K562 (cell line): Measurements from ENCODE around the gene SLC4A2. TPM values are rescaled to one million over a fixed set of nuclear protein-coding genes. Genes with fewer than 3 reads are reported as not detected.

ENCODE experiments used
- BCOR ChIP-seq: fragments of 450-650 bp; IDR thresholded peaks from 2 replicates; pipeline ENCODE4 v1.6.1; 2016
- BRD9 ChIP-seq: fragments of 450-650 bp; IDR thresholded peaks from 2 replicates; pipeline ENCODE4 v1.6.1; 2018; ENCODE audit warnings: low read depth; ENCODE audit not compliant: partially characterized antibody
- CBFA2T3 ChIP-seq: fragments of 450-650 bp; IDR thresholded peaks from 2 replicates; pipeline ENCODE4 v1.6.1; 2017
- CBX3 ChIP-seq, 2 experiments: IDR thresholded peaks; 1 replicate in 1 of 2; 2 replicates in 1 of 2; pipeline ENCODE4 v1.6.1; 2012; ENCODE audit warnings: inconsistent platforms in 2 of 2, low read length in 2 of 2, borderline replicate concordance in 1 of 2, control low read depth in 1 of 2
- GATAD2A ChIP-seq: fragments of 450-650 bp; IDR thresholded peaks from 2 replicates; pipeline ENCODE4 v1.6.1; 2017
- HINFP ChIP-seq: fragments of 450-650 bp; conservative IDR thresholded peaks from 2 replicates; pipeline ENCODE4 v1.6.1; 2016; ENCODE audit warnings: missing genetic modification characterization, low read depth, mild to moderate bottlenecking, control low read depth, missing compliant biosample characterization
- HMG20A ChIP-seq: fragments of 450-650 bp; formaldehyde crosslinking; conservative IDR thresholded peaks from 2 replicates; pipeline ENCODE4 v1.4.0; 2020; ENCODE audit warnings: mild to moderate bottlenecking, mixed read lengths
- ILK ChIP-seq: fragments of 450-650 bp; IDR thresholded peaks from 2 replicates; pipeline ENCODE4 v1.6.1; 2016; ENCODE audit warnings: missing genetic modification characterization, low read depth, mild to moderate bottlenecking, missing compliant biosample characterization, moderate library complexity, borderline replicate concordance
- JUND ChIP-seq, 2 experiments: IDR thresholded peaks; 2 replicates in 1 of 2; 3 replicates in 1 of 2; pipeline ENCODE4 v1.6.1; 2011; ENCODE audit warnings: borderline replicate concordance in 2 of 2, low read depth in 2 of 2, low read length in 2 of 2, improper control_type of control experiment in 1 of 2, missing biosample characterization in 1 of 2, missing genetic modification characterization in 1 of 2, missing genetic modification reagents in 1 of 2
- KDM2B ChIP-seq: fragments of 250-450 bp; sonication (Bioruptor Pico); IDR thresholded peaks from 2 replicates; pipeline ENCODE4 v1.8.0; 2021; ENCODE audit warnings: mild to moderate bottlenecking, moderate library complexity
- NBN ChIP-seq: fragments of 450-650 bp; IDR thresholded peaks from 2 replicates; pipeline ENCODE4 v1.6.1; 2016; ENCODE audit warnings: low read depth, mild to moderate bottlenecking
- NCOR1 ChIP-seq: fragments of 450-650 bp; IDR thresholded peaks from 2 replicates; pipeline ENCODE4 v1.6.1; 2016; ENCODE audit warnings: mild to moderate bottlenecking, moderate library complexity
- NKRF ChIP-seq: fragments of 450-650 bp; IDR thresholded peaks from 2 replicates; pipeline ENCODE4 v1.6.1; 2016; ENCODE audit warnings: borderline replicate concordance
- PREB ChIP-seq: sonication (generic); formaldehyde crosslinking; IDR thresholded peaks from 2 replicates; pipeline ENCODE4 v1.8.1; 2023; ENCODE audit warnings: mild to moderate bottlenecking, missing genetic modification reagents
- RBBP5 ChIP-seq: fragments of 200-600 bp; sonication (generic); IDR thresholded peaks from 2 replicates; pipeline ENCODE4 v1.6.1; 2012; ENCODE audit warnings: borderline replicate concordance, mild to moderate bottlenecking, low read length, control low read depth, inconsistent platforms; ENCODE audit not compliant: insufficient read depth, poor library complexity, severe bottlenecking
- ZBTB33 ChIP-seq: sonication (generic); formaldehyde crosslinking; IDR thresholded peaks from 2 replicates; pipeline ENCODE4 v1.8.1; 2023; ENCODE audit warnings: mild to moderate bottlenecking, missing genetic modification reagents
- ZNF316 ChIP-seq: fragments of 450-650 bp; IDR thresholded peaks from 2 replicates; pipeline ENCODE4 v1.6.1; 2016
- ZNF444 ChIP-seq: fragments of 250-450 bp; sonication (Bioruptor Pico); IDR thresholded peaks from 2 replicates; pipeline ENCODE4 v1.4.0; 2020; ENCODE audit warnings: mild to moderate bottlenecking, moderate library complexity
- ZNF695 ChIP-seq: fragments of 450-650 bp; formaldehyde crosslinking; IDR thresholded peaks from 2 replicates; pipeline ENCODE4 v1.4.0; 2020; ENCODE audit warnings: mild to moderate bottlenecking, moderate library complexity
- ZNF830 ChIP-seq: fragments of 250-450 bp; sonication (Bioruptor Pico); IDR thresholded peaks from 2 replicates; pipeline ENCODE4 v1.5.0; 2021; ENCODE audit warnings: mild to moderate bottlenecking
- polyA plus RNA-seq, 8 experiments: library from polyadenylated mRNA; depleted of rRNA in 4 of 8; stranded (reverse) in 5 of 8; unstranded in 3 of 8; fragments of >200 nt; fragmentation: Nextera tagmentation in 2 of 8; fragmentation: Illumina TruSeq in 1 of 8; extraction: Ambion mirVana in 2 of 8; extraction: Trizol in 1 of 8; gene quantifications; 2 replicates each; pipeline versions ENCODE4 v1.2.1 to v1.2.3, GENCODE V29; 2011 to 2014; ENCODE audit warnings: inconsistent platforms in 1 of 8, missing spikeins in 1 of 8
- total RNA-seq, 7 experiments: library from RNA; depleted of rRNA in 6 of 7; stranded (reverse); fragments of >200 nt in 6 of 7; fragmentation: Illumina TruSeq in 2 of 7; extraction: Trizol in 2 of 7; gene quantifications; 2 replicates each; pipeline versions ENCODE4 v1.2.1 to v1.2.3, GENCODE V29; 2011 to 2021; ENCODE audit warnings: low replicate concordance in 1 of 7

The SLC4A2 gene
- total and polyA plus RNA-seq, 9 of the 15 experiments (the other 6 are each of a cell fraction or from before 2014, with no cell fraction given): 11.4 to 375 (median 130) TPM

- peak; percentile 89 for TF ChIP-seq ILK (tag)
- TF ChIP-seq HINFP (tag): peak; percentile 88
- 0 out of 2 replicates have a peak, but pooled peaks have one; percentile 14 for TF ChIP-seq PREB (CRISPR knock-in tag)
- 0 out of 2 replicates have a peak, but pooled peaks have one; percentile 48 for TF ChIP-seq KDM2B (CRISPR knock-in tag)
- peak in 1 of 2 experiments; percentile 25; a peak in 1 of 3 replicates for TF ChIP-seq CBX3 (IDR thresholded peaks at IDR 0.05; ENCODE audit: borderline replicate concordance in 1 of 2, low read length in 2 of 2)
- peak; percentile 90 for TF ChIP-seq CBFA2T3
- peak; percentile 94 for TF ChIP-seq GATAD2A
- peak; percentile 31 for TF ChIP-seq BRD9
- TF ChIP-seq ZNF830 (CRISPR knock-in tag): peak; percentile 60; the same call in 1 of the 2 replicates
- peak; percentile 88 for TF ChIP-seq ZNF695 (CRISPR knock-in tag)
- TF ChIP-seq RBBP5: peak; percentile 76
- peak; percentile 42 for TF ChIP-seq ZNF316
- TF ChIP-seq NKRF: peak; percentile 82
- TF ChIP-seq ZBTB33 (CRISPR knock-in tag): 0 out of 2 replicates have a peak, but pooled peaks have one; percentile 33
- TF ChIP-seq NCOR1: peak; percentile 84
- peak; percentile 69; the same call in 1 of the 2 replicates for TF ChIP-seq ZNF444 (CRISPR knock-in tag)
- peak; percentile 42 for TF ChIP-seq BCOR
- TF ChIP-seq NBN: peak; percentile 70; the same call in 1 of the 2 replicates
- TF ChIP-seq JUND (IDR thresholded peaks at IDR 0.05; ENCODE audit: borderline replicate concordance, low read depth, low read length): peak; percentile 7; the same call in 1 of the 2 replicates
- peak; percentile 82; the same call in 2 of the 3 replicates for TF ChIP-seq JUND (tag; IDR thresholded peaks at IDR 0.05; ENCODE audit: borderline replicate concordance, low read depth, low read length)
- TF ChIP-seq HMG20A (CRISPR knock-in tag): 0 out of 2 replicates have a peak, but pooled peaks have one; percentile 15
These were observed 32.3 kb upstream of the SLC4A2 start (continued) for GRCh38 chr7:151026771-151027727.
